IMR-90 (cell line): Measurements from ENCODE around the gene LSG1. TPM values are rescaled to one million over a fixed set of nuclear protein-coding genes. Genes with fewer than 3 reads are reported as not detected.

Experiments used
- ATAC-seq: fragments of 200-7000 bp; cut with Tn5 transposase; 2 replicates; pipeline ENCODE4 v1.9.1; 2020; ENCODE audit warnings: low read depth, mild to moderate bottlenecking, moderate library complexity
- BruUV-seq: library from RNA; stranded (reverse); fragments of 400-500 nt; replicated peaks from 2 replicates; lab custom pipeline; 2021; lab: Mats Ljungman, UMichigan
- CTCF ChIA-PET: fragments of 300-600 bp; formaldehyde crosslinking; extraction: SDS; loops from one replicate; lab custom pipeline; 2021; ENCODE audit warnings: antibody characterized with exemption; lab: Yijun Ruan, JAX
- POLR2A ChIA-PET: fragments of 300-600 bp; sonication (Branson Sonifier 250); formaldehyde crosslinking; loops from one replicate; lab custom pipeline; 2022; ENCODE audit warnings: antibody characterized with exemption; ENCODE audit not compliant: unreplicated experiment; lab: Charles Lee
- DNase-seq: peaks from one replicate; pipeline ENCODE4 v3.0.0; 2013
- H2AFZ ChIP-seq: replicated peaks from 2 replicates; pipeline ENCODE3; 2013; ENCODE audit warnings: low read length, mild to moderate bottlenecking; ENCODE audit not compliant: poor library complexity
- H2AK5ac ChIP-seq: 2 replicates; pipeline ENCODE4 v1.6.1; 2013; ENCODE audit warnings: low read depth, low read length, inconsistent platforms
- H2AK9ac ChIP-seq: replicated peaks from 2 replicates; pipeline ENCODE3; 2013; ENCODE audit warnings: mild to moderate bottlenecking, low read depth, low read length, moderate library complexity; ENCODE audit not compliant: poor library complexity
- H2BK120ac ChIP-seq: 2 replicates; pipeline ENCODE4 v1.6.1; 2013; ENCODE audit warnings: low read depth, low read length, inconsistent platforms
- H2BK15ac ChIP-seq: 3 replicates; pipeline ENCODE4 v1.6.1; 2013; ENCODE audit warnings: low read depth, low read length, inconsistent platforms
- H2BK20ac ChIP-seq: 2 replicates; pipeline ENCODE4 v1.6.1; 2013; ENCODE audit warnings: low read depth, mild to moderate bottlenecking, inconsistent platforms, low read length, moderate library complexity
- H2BK5ac ChIP-seq: 2 replicates; pipeline ENCODE4 v1.6.1; 2013; ENCODE audit warnings: mild to moderate bottlenecking, low read depth, low read length, inconsistent platforms; ENCODE audit not compliant: poor library complexity, severe bottlenecking
- H3K14ac ChIP-seq: replicated peaks from 2 replicates; pipeline ENCODE4 v1.6.1; 2013; ENCODE audit warnings: low read depth, low read length, inconsistent platforms
- H3K18ac ChIP-seq: 2 replicates; pipeline ENCODE4 v1.6.1; 2013; ENCODE audit warnings: low read depth, low read length, control low read depth
- H3K23ac ChIP-seq: 2 replicates; pipeline ENCODE4 v1.6.1; 2013; ENCODE audit warnings: low read depth, low read length, inconsistent platforms
- H3K27ac ChIP-seq: 2 replicates; pipeline ENCODE4 v1.5.1; 2013; ENCODE audit warnings: mild to moderate bottlenecking, control low read depth, low read length; ENCODE audit not compliant: insufficient read depth
- H3K27me3 ChIP-seq: 2 replicates; pipeline ENCODE4 v1.6.1; 2013; ENCODE audit warnings: low read length; ENCODE audit not compliant: control insufficient read depth, insufficient read depth
- H3K36me3 ChIP-seq: 2 replicates; pipeline ENCODE4 v1.6.1; 2013; ENCODE audit warnings: low read length, mixed read lengths; ENCODE audit not compliant: control insufficient read depth, insufficient read depth
- H3K4ac ChIP-seq: 2 replicates; pipeline ENCODE4 v1.6.1; 2013; ENCODE audit warnings: low read depth, low read length, inconsistent platforms
- H3K4me1 ChIP-seq: 2 replicates; pipeline ENCODE4 v1.6.1; 2013; ENCODE audit warnings: low read length, mixed read lengths; ENCODE audit not compliant: control insufficient read depth, insufficient read depth
- H3K4me2 ChIP-seq: 2 replicates; pipeline ENCODE4 v1.6.1; 2013; ENCODE audit warnings: low read depth, mild to moderate bottlenecking, control low read depth, low read length, moderate library complexity
- H3K4me3 ChIP-seq: 2 replicates; pipeline ENCODE4 v1.5.1; 2013; ENCODE audit warnings: low read depth, mild to moderate bottlenecking, control low read depth, low read length, moderate library complexity; ENCODE audit not compliant: insufficient read depth
- H3K56ac ChIP-seq: 2 replicates; pipeline ENCODE4 v1.6.1; 2013; ENCODE audit warnings: low read length, inconsistent platforms; ENCODE audit not compliant: insufficient read depth; ENCODE audit errors: extremely low read depth
- H3K79me1 ChIP-seq, 2 experiments: 2 replicates each; pipeline ENCODE4 v1.6.1; 2013; ENCODE audit warnings: low read length in 2 of 2, inconsistent platforms in 1 of 2, low read depth in 1 of 2
- H3K9ac ChIP-seq: 2 replicates; pipeline ENCODE4 v1.6.1; 2013; ENCODE audit warnings: low read depth, low read length, control low read depth
- H3K9me1 ChIP-seq: 2 replicates; pipeline ENCODE4 v1.6.1; 2013; ENCODE audit warnings: low read length, inconsistent platforms; ENCODE audit not compliant: insufficient read depth
- H3K9me3 ChIP-seq: 2 replicates; pipeline ENCODE4 v1.6.1; 2013; ENCODE audit warnings: low read length; ENCODE audit not compliant: control insufficient read depth, insufficient read depth
- H4K20me1 ChIP-seq: 2 replicates; pipeline ENCODE4 v1.6.1; 2013; ENCODE audit warnings: low read length, inconsistent platforms; ENCODE audit not compliant: insufficient read depth
- H4K5ac ChIP-seq: 2 replicates; pipeline ENCODE4 v1.6.1; 2013; ENCODE audit warnings: mild to moderate bottlenecking, low read depth, low read length, control low read depth
- H4K8ac ChIP-seq, 2 experiments: 2 replicates each; pipeline ENCODE4 v1.6.1; 2013; ENCODE audit warnings: low read depth in 2 of 2, low read length in 2 of 2, control low read depth in 1 of 2, inconsistent platforms in 1 of 2
- H4K91ac ChIP-seq: 2 replicates; pipeline ENCODE4 v1.6.1; 2013; ENCODE audit warnings: low read depth, low read length, inconsistent platforms; ENCODE audit not compliant: insufficient read depth
- POLR2A ChIP-seq: IDR thresholded peaks from 2 replicates; pipeline ENCODE4 v1.6.1; 2012; ENCODE audit warnings: mild to moderate bottlenecking, low read depth, low read length
- WGBS, 2 experiments: methylation state at CpG; one replicate each; pipeline versions ENCODE4 v1.1.5 to v1.1.7; 2013; ENCODE audit warnings: missing lambda C conversion rate in 2 of 2; ENCODE audit not compliant: insufficient read length in 1 of 2; ENCODE audit errors: extremely low coverage in 2 of 2; 5-methylcytosine and 5-hydroxymethylcytosine counted together
- dilution Hi-C: fragments of 300-500 bp; cut with HindIII; formaldehyde crosslinking; loops from one replicate; pipeline ENCODE4 v1.14.3; 2018; ENCODE audit warnings: low sequenced_read_pairs; ENCODE audit not compliant: unreplicated experiment
- in situ Hi-C: fragments of 300-500 bp; cut with MboI; formaldehyde crosslinking; loops from 3 replicates; pipeline ENCODE4 v1.14.3; 2019; ENCODE audit warnings: low sequenced_read_pairs, inconsistent platforms, mixed read lengths
- intact Hi-C: fragments of 100-400 bp; cut with micrococcal nuclease; formaldehyde crosslinking; loops from 2 replicates; pipeline ENCODE4 v1.10.0; 2022
- polyA plus RNA-seq, 3 experiments: library from polyadenylated mRNA; depleted of rRNA; stranded (reverse); fragments of >200 nt; gene quantifications; 2 replicates each; pipeline ENCODE4 v1.2.3, GENCODE V29; 2012; ENCODE audit warnings: low replicate concordance in 1 of 3
- total RNA-seq: library from RNA; depleted of rRNA; stranded (reverse); fragments of >200 nt; gene quantifications from 2 replicates; pipeline ENCODE4 v1.2.3, GENCODE V29; 2012

Gene LSG1
- total and polyA plus RNA-seq, 2 of the 4 experiments (the other 2 are of a cell fraction), result 26.8 to 45.2 TPM

DNA sequence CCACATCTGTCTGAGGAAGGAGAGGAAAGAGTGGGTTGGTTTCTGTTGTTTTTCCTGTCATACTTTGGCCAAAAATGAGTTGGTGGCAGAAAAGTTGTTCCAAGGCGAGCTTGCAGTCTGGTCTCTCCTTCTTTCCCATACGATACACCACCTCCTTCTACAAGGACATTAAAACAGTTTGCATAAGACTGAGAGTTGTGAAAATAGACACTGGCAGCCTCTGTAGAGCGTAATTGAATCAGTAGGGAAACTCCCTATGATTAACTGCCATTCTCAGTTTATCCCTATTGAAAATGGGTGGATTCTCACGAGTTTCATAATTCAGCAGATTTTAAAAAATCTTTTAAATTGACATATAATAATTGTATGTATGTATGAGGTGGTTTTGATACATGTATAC lies 3.7 kb upstream of the LSG1 start:
- no peak overlapping the region for H4K91ac ChIP-seq
- no peak overlapping the region for H3K4ac ChIP-seq
- no peak overlapping the region for H2BK15ac ChIP-seq
- no peak overlapping the region for H3K23ac ChIP-seq
- H4K20me1 ChIP-seq, result peaks cover 5% of the 10 kb centered on the region; the same call in 1 of the 2 replicates
- H3K9ac ChIP-seq, result no peak overlapping the region
- in situ Hi-C loops (loop anchor here (5.0 to 10.0 kb wide), 3 partner anchors 432 to 849 kb away; no protein-coding TSS in a partner anchor), dilution Hi-C loops (no loop called here), intact Hi-C loops (no loop called here)
- no peaks in the 10 kb centered on the region for H3K36me3 ChIP-seq
- BruUV-seq, result no TSS peak
- H2BK5ac ChIP-seq, result no peak overlapping the region
- H3K79me1 ChIP-seq, result peaks cover 7 to 15% of the 10 kb centered on the region in 2 experiments; a peak in 2 of 4 replicates
- no peak overlapping the region for H3K4me3 ChIP-seq
- peaks cover 1% of the 10 kb centered on the region; the same call in 1 of the 2 replicates for H3K4me1 ChIP-seq
- no peak for ATAC-seq
- H2AK9ac ChIP-seq, result no peak overlapping the region
- no peak overlapping the region for H2BK120ac ChIP-seq
- no peak overlapping the region for H2AFZ ChIP-seq
- no peaks in the 10 kb centered on the region; the same call in 1 of the 2 replicates for H3K9me1 ChIP-seq
- H3K18ac ChIP-seq, result no peak overlapping the region
- H3K56ac ChIP-seq, result no peak overlapping the region
- H3K4me2 ChIP-seq, result no peak overlapping the region
- H4K8ac ChIP-seq, result no peak overlapping the region
- no peak overlapping the region for H2AK5ac ChIP-seq
- H3K27me3 ChIP-seq, result peaks cover 2% of the 10 kb centered on the region; the same call in 1 of the 2 replicates
- no peak overlapping the region for H2BK20ac ChIP-seq
- ChIA-PET POLR2A (no interaction called here), CTCF (no interaction called here)
- H3K9me3 ChIP-seq, result no peaks in the 10 kb centered on the region
- H4K5ac ChIP-seq, result no peak overlapping the region
- no peak overlapping the region for H3K27ac ChIP-seq
- TF ChIP-seq POLR2A, result no peak
- DNase-seq, result no peak
- WGBS, 2 experiments, result no CpG with 5 or more reads among the region's 4 CpGs
- H3K14ac ChIP-seq, result no peak overlapping the region
